BJ (cell line): ENCODE data around the gene NTSR1. TPM values are rescaled to one million over a fixed set of nuclear protein-coding genes. Genes with fewer than 3 reads are reported as not detected.
A peak's percentile ranks its signal among the peaks of the same experiment; 100 is the strongest.

Source experiments
- CTCF ChIA-PET: fragments of 350-600 bp; formaldehyde crosslinking; extraction: SDS; loops from one replicate; lab custom pipeline; 2021; ENCODE audit warnings: antibody characterized with exemption, inconsistent platforms; lab: Yijun Ruan, JAX
- POLR2A ChIA-PET: fragments of 300-600 bp; sonication (Branson Sonifier 250); formaldehyde crosslinking; extraction: SDS; loops from one replicate; lab custom pipeline; 2021; ENCODE audit warnings: antibody characterized with exemption; lab: Charles Lee
- DNase-seq: peaks from one replicate; pipeline ENCODE4 v3.0.0-alpha.2; 2011; ENCODE audit warnings: low read depth
- H3K27me3 ChIP-seq: 2 replicates; pipeline ENCODE4 v1.6.0; 2011; ENCODE audit warnings: low read length; ENCODE audit not compliant: control insufficient read depth, insufficient read depth
- H3K36me3 ChIP-seq: 2 replicates; pipeline ENCODE4 v1.5.1; 2011; ENCODE audit warnings: low read length; ENCODE audit not compliant: control insufficient read depth, insufficient read depth
- H3K4me3 ChIP-seq: 2 replicates; pipeline ENCODE4 v1.5.1; 2011; ENCODE audit warnings: low read depth, mild to moderate bottlenecking, control low read depth, low read length
- polyA plus RNA-seq: library from polyadenylated mRNA; depleted of rRNA; stranded (reverse); fragments of >200 nt; gene quantifications from 2 replicates; pipeline ENCODE4 v1.2.3, GENCODE V29; 2011
- TF ChIP-seq, protein P1 (sequence below): IDR thresholded peaks from 2 replicates; pipeline ENCODE4 v1.5.1; 2011; ENCODE audit warnings: low read depth, mild to moderate bottlenecking, control low read depth, inconsistent platforms, low read length, moderate library complexity; ENCODE audit not compliant: insufficient read depth

NTSR1 gene
- polyA plus RNA-seq, 1 experiment, result 0.05 TPM

DNA sequence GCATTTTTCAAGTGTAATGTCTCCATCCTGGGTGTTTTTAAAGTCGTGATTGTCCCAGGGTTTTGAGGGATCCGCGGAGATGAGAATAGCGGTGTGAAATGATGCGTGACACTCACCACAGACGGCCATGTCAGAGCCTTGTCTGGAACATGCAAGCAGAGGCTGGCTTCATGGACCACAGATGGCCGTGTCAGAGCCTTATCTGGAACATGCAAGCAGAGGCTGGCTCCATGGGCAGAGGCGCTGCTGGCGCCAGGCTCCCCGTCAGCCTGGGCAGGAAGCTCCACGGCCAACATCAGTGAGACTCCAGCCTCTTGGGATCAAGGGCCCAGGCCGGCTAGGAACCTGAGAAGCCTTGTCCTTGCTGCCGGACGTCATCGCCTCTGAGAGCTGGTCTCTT lies 80.0 kb downstream of the NTSR1 start:
- no peak for DNase-seq
- Histone ChIP-seq H3K36me3 (no peaks in the 10 kb centered on the region), H3K27me3 (no peaks in the 10 kb centered on the region; the same call in 1 of the 2 replicates), H3K4me3 (no peak overlapping the region)
- TF ChIP-seq, protein P1, sequence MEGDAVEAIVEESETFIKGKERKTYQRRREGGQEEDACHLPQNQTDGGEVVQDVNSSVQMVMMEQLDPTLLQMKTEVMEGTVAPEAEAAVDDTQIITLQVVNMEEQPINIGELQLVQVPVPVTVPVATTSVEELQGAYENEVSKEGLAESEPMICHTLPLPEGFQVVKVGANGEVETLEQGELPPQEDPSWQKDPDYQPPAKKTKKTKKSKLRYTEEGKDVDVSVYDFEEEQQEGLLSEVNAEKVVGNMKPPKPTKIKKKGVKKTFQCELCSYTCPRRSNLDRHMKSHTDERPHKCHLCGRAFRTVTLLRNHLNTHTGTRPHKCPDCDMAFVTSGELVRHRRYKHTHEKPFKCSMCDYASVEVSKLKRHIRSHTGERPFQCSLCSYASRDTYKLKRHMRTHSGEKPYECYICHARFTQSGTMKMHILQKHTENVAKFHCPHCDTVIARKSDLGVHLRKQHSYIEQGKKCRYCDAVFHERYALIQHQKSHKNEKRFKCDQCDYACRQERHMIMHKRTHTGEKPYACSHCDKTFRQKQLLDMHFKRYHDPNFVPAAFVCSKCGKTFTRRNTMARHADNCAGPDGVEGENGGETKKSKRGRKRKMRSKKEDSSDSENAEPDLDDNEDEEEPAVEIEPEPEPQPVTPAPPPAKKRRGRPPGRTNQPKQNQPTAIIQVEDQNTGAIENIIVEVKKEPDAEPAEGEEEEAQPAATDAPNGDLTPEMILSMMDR, result no peak
- ChIA-PET POLR2A (no interaction called here), CTCF (interaction anchor here (1.0 to 1.5 kb wide), 4 partner anchors 114 to 289 kb away, joined by 3 to 4 read pairs (median 3); no protein-coding TSS in a partner anchor)

- CTCF ChIA-PET, result interaction anchor here (0.6 to 2.7 kb wide), 10 partner anchors 8 to 274 kb away, joined by 3 to 39 read pairs (median 5); no protein-coding TSS in a partner anchor
- TF ChIP-seq, protein P1, result no peak
- DNase-seq, result no peak
- no peaks in the 10 kb centered on the region for H3K36me3 ChIP-seq
- no peak overlapping the region for H3K4me3 ChIP-seq
- no peaks in the 10 kb centered on the region; the same call in 1 of the 2 replicates for H3K27me3 ChIP-seq
- POLR2A ChIA-PET, result no interaction called here
Measured at GRCh38 chr20:62790075-62790474, 81.4 kb downstream of the NTSR1 start.

DNA sequence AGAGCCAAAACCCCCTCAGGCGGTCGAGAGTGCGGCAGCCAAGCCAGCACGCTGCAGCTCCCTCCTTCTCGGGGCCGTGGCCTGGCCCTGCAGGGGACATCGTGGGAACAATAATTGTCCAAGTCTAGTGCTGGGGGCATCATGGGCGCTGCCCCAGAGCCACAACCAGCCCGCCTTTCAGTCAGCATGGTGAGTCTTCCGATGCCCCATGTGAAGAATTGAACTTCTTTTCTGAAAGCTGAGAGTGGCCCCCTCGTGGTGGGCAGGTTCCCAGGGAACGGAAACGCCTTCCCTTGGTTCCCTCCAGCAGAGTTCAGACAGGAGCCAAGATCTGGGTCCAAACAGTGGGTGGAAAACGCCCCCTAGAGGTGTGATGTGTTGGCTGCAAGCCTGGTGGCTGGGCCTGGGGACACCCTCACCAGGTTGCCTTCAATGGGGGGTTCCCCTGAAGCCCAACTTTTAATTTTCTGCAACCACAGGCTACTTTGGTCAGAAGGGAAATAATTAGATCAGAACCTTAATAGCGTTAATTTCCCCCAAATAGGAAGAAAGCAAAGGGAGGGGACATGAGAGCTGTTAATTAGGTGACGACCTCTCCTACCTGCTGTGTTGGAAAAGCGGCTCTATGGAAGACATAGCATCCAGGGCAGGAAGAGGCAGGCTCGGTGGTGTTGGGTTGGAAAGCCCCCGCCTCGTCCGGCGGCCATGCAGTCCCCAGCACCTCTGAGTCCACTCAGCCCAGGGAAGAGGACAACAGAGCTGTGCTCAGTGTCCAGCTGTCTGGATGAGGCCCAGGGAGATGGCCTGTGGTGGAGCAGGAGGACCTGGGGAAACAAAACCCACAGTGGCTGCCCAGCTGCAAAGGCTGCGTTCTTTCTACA lies 82.9 kb downstream of the NTSR1 start:
- TF ChIP-seq, protein P1, result peak; percentile 98
- DNase-seq, result peak; percentile 47
- ChIA-PET CTCF (interaction anchor here (0.6 to 2.7 kb wide), 40 partner anchors 9 to 408 kb away, joined by 3 to 72 read pairs (median 5); partner anchors contain the start of gene SLCO4A1), POLR2A (no interaction called here)
- Histone ChIP-seq H3K27me3 (no peaks in the 10 kb centered on the region; the same call in 1 of the 2 replicates), H3K36me3 (no peaks in the 10 kb centered on the region), H3K4me3 (no peak overlapping the region)

- H3K27me3 ChIP-seq, result no peaks in the 10 kb centered on the region; the same call in 1 of the 2 replicates
- no peaks in the 10 kb centered on the region for H3K36me3 ChIP-seq
- ChIA-PET CTCF (interaction anchor here (0.6 to 2.7 kb wide), 32 partner anchors 10 to 409 kb away, joined by 3 to 72 read pairs (median 6); partner anchors contain the start of gene SLCO4A1), POLR2A (no interaction called here)
- TF ChIP-seq, protein P1, result no peak
- no peak overlapping the region for H3K4me3 ChIP-seq
- no peak for DNase-seq
Measured at GRCh38 chr20:62792182-62792939, 83.7 kb downstream of the NTSR1 start.
